A549 treated with RU486 at 1 μM for 4 hours (cell line): ENCODE measurements around the gene NALCN. TPM values are rescaled to one million over a fixed set of nuclear protein-coding genes. Genes with fewer than 3 reads are reported as not detected.

ENCODE experiments used
- total RNA-seq: library from RNA; stranded (reverse); fragments of 200-300 nt; extraction: Qiagen RNA extraction; gene quantifications from 5 replicates; pipeline ENCODE4 v1.2.3, GENCODE V29; 2022; ENCODE audit warnings: low read depth

Gene NALCN
- 3.3 to 4.3 TPM (median 4.1 TPM) in 5 replicates for total RNA-seq

DNA sequence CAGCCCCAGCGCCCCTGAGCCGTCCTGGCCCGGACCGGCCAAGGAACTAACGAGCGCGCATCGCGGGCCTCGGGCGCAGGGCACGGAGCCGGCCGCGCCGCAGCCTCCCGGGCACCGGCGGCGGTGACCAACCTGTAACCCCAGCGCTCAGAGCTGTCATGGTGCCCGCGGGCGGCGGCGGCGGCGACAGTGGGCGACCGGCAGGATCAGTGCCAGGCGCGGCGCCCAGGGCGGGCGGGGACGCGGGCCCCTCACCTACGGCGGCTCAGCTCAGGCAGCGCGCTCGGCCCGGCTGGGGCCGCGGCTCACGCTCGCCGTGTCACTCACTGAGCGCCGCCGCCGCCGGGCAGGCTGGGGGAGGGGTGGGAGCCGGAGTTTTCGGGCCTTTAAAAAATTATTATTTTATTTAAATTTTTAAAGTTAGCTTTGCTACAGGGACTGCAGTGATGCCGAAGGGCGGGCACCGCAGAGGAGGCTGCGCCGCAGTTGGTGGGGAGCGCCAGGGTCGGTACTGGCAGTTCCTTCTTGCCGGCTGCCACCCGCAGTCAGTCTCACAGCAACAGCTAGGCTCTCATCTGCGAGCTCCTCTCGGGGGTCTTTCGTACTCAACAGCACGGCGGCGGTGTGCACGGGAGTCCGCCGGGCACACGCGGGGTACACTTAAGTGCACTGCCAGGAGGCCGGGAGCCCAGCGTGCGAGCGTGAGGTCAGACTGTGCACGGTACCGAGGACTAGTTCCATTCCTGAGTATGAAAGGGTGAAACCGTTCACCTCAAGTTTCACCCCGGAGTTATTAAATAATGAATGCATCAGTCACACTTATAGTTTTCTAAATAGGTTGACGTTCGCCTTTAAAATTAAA, at the start of gene NALCN:
NALCN (minus strand) TSS at position 328 of the 862 bp plus-strand sequence. CDS start 17,382 bp downstream, outside the sequence.

DNA sequence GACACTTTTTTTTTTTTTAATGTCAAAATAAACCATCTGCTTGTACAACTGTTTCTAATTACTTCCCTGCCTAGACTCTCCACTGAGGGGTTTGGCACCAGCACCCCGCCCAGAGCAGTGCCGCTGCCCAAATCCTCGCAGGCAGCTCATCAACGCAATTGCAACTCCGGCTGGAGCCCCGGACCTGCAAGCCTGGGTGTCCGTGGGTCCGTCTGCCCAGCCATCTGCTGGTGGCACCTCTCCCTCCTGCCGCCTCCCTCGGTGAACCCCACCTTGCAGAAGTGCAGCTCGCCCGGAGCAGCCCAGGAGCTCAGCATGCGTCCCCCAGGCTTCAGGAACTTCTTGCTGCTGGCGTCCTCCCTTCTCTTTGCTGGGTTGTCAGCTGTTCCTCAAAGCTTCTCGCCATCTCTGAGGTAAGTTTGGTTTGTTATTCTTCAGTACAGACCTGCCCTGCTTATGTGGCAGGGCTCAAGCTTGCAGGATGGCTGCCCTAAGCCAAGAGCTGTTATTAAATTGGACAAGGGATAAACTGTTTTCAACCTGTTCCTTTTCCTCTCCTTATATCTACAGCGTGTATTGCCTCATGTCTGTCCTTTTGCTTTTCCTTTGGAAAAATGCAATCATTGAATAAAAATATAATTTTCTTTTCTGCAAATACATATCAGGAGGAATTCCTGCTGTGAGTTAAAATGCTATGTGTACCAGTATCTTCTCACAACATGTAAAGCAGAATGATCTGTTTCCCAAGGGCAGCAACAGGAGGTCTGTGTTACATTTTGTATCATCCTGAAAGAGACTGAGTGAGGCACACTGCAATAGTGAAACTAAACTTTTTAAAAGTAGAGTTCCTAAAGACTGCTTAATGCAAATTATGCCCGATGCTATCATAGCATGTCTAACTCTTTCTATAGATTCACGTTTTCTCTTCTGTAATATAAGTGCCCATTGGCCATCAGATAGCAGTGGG, 36.5 kb upstream of the NALCN start, which contains the start of gene ITGBL1:
ITGBL1 (plus strand) TSS at position 157 of the 967 bp plus-strand sequence; CDS start at position 316, 159 bp downstream.

Other genes starting within 250 kb of the NALCN start
- 0.97 to 1.8 TPM (median 1.6 TPM) in 5 replicates for gene ITGBL1, start 36.2 kb upstream of the NALCN start, total RNA-seq